Stimulated activated CD4-positive, alpha-beta T cell treated with anti-CD3 and anti-CD28 coated beads, Interleukin-2, amount 100 ng/mL, for 24 hours (primary cell): Measurements from ENCODE around the gene EIF4G2.

Experiments
- DNase-seq, 2 donors: peaks; one replicate each; pipeline ENCODE4 v3.0.0-alpha.2; 2020

Gene EIF4G2

DNA sequence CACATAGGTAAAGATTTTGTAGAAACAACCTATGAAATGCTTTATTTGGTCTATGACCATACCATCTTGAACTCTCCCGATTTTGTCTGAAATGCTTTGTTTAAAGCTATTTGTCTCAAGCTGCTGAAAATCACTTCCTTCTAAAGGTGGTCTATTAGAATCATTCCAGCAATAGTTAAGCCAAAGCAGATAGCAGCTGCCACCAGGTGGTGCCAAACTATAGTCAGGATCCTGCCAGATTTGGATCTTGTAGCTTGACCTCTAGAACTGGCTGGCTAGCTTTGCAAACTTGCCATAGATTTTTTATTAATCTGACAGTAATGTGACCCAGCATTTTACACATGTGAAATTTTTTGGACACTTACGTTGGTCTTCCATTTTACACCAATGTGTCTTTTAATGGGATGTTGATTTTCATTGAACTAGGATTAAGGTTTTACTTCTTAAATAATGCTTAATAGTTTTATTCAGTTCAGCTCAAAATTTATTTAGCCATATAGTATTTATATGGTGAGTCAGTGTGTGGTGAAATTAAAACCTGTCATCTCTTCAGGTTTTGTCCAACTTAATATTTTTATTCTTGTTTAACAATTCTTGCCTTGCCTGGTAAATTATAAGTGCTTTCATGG, 38.0 kb downstream of the EIF4G2 start:
- peak in 1 of 2 donors; percentile 21 for DNase-seq

DNA sequence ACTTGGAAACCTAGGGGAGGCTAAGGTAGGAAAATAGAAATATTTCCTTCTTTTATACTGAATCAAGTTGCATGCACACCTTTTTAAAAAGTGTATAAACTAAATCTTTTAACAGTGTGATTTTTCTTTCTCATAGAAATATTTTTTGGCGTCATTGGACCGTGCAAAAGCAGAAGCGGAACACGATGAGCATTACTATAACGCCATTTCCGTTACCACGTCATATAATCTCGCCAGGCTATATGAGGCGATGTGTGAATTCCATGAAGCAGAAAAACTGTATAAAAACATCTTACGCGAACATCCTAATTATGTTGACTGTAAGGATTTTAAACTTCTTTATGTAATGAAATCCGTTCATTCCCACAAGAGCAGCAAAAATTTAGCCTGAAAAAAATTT, 44.3 kb downstream of the EIF4G2 start:
- DNase-seq = no peak

DNA sequence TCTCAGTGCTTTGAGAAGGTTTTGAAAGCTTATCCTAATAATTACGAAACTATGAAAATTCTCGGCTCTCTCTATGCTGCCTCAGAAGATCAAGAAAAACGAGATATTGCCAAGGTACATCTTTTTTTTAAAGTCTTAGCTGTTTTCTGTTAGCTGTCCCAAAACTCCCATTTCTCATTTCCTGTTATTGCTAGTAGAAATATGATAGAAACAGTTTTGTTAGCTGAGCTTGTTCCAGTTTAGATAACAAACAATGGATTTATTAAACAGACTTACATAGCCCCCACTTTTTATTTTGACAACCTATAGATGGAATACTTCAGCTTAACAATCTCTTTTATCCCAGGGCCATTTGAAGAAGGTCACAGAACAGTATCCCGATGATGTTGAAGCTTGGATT, 45.0 kb downstream of the EIF4G2 start:
- DNase-seq = no peak

DNA sequence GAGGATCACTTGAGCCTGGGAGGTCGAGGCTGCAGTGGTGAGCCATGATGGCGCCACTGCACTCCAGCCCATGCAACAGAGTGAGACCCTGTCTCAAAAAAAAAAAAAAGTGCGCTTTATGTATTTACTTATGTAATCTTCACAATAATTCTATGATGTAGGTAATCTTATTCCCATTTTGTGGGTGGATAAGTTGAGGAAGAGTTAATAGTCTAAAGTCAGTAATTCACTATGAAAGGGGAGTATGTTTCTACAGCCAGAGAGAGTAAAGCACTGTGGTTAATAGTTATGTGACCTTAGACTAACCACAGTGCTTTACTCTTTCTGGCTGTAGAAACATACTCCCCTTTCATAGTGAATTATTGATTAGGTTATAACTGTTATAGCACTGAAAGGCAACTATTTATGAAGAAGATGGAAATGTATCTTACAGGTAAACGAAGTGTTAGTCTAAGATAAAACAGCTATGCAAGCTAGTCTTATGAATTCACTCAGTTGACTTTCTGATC, 45.8 kb downstream of the EIF4G2 start:
- DNase-seq = no peak

DNA sequence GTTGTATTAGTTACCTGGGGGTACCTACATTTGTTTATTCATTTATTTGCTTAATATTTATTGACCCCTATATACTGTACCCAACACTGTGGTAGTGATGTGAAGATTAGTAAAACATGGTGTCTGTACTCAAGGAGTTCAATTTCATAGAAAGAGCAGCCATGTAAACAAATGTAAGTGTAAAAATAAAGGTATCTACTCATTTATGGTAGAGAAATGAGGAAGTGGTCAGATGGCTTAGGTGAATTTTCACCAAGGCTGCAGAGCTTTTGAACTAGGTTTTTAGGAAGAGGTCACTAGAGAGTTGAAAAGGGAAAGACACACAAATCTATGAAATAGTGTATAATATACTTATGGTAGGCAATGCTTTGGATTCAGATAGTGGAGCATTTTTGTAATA, 46.5 kb downstream of the EIF4G2 start:
- DNase-seq = no peak

DNA sequence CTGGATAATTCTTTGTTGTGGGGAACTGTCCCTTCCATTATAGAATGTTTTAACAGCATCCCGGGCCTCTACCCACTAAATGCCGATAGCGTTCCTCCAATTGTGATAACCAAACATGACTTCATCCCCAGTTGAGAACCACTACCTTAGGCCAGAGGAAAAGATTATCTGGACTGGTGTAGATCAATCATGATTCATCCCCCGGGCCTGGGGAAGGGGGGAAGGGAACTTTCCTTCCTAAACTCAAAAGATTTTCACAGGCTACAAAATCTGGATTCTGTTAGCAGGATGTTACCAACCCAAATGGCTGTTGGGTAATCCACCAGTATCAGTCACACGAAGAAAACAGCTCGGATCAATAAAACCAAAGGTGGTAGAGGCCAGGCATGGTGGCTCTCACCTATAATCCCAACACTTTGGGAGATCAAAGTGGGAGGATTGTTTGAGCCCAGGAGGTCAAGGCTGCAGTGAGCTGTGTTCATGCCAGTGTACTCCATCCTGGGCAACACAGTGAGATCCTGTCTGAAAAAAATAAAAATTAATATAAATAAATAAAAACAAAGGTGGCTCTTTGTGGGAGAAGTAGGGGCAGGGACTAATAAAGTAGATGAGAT, 47.5 kb downstream of the EIF4G2 start:
- no peak for DNase-seq

DNA sequence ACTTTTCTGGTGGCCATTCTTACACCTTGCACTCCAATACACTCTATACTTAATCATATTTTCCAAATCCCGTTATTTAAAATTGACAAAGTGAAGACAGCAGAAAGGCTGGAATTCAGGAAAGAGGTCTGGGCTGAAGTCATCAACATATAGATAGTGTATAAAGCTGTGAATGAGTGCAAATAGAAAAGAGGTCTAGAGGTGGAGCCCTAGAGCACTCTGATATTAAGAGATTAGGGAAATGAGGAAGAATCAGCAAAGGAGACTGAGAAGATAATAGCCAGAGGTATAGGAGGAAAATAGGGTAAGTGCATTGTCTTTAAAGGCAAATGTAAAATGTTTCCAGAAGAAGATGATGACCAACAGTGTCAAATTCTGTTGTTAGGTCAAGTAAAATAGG, 49.8 kb downstream of the EIF4G2 start:
- no peak for DNase-seq

DNA sequence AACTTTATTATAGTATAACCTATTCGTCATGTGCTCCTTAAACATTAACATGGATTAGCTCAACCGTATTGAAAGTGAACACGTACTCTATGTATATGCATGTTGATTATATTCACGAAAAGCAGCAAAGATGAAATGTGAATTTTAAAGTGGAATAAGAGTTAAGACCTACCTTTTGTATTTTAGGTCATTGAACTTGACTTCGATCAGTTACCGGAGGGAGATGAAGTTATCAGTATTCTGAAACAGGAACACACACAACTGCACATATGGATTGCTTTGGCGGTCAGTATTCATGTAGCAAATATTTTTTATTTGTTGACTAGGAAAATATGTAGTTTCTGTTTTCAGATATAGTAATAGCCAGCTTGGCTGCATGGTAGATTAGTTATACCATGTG, 56.2 kb downstream of the EIF4G2 start:
- DNase-seq = no peak

DNA sequence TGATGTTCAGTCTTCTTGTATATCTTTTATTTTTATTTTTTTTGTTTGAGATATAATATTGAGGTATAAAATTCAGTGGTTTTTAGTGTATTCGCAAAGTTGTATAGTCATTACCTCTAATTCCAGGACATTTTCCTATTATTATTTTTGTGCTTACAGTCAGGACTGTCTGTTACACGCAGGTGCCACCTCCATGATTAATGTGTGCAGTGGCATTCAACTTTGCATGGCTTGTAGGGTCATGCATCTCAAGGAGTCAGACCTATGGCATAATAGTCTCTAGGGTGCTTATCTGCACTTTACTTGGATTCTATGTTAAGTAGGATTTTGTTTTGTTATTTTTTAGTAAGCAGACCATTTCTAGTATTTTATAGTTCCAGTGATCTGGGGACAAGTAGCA, 56.7 kb downstream of the EIF4G2 start:
- no peak for DNase-seq

DNA sequence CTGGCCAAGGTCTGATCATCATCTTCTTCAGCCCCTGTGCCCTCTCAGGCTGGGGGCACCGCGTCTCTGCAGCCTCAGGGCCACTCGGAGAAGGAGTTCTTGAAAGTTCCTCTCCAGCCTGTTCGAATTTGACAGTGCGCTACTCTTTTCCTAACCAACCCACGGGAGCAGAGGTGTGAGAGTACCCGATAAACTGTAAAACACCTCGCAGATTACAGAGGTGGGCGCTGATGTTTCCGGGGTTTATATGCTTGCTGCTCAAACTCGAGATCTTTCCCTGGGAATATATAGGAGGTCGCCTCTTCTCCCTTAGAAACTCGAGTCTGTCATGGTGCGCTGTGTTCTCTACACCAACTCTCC, 57.2 kb downstream of the EIF4G2 start:
- no peak for DNase-seq

DNA sequence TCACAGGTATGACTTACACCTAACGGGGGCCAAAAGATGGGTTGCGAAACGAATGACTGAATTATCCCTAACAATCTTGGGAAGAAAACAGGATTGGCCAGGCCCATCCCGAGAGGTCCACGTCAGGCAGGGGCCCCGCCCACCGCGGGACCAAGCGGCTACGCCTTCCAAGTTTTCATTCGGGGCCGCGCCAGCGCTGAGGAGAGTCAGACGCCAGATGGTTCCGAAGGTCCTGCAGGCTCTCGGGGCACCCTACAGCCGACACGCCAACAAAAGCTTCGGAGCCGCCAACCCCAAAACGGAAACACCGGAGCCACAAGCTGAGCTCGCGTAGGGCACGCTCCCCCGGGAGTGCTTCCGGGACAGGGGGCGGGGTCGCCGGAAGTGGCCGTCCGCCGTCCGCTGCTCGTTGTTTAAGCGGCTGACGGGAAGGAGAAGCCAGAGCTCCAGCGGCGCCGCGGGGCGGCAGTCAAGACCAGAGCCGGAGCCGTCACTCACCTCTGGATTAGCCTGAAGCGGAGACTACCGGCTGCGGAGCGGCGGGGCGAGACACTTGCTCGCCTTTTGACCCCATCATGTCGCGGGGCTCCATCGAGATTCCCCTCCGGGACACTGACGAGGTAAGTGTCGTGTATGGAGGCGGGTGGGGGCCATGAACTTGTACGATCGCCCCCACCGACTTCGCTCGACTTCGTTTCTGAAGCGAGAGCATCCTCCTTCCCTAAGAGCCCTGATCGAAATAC, 57.7 kb downstream of the EIF4G2 start, which contains the start of gene CTR9:
TSS of gene CTR9 (plus strand) at position 409 of the 743 bp plus-strand sequence. CDS start at position 576, 167 bp downstream.
- DNase-seq = peak; percentile 93 to 94

DNA sequence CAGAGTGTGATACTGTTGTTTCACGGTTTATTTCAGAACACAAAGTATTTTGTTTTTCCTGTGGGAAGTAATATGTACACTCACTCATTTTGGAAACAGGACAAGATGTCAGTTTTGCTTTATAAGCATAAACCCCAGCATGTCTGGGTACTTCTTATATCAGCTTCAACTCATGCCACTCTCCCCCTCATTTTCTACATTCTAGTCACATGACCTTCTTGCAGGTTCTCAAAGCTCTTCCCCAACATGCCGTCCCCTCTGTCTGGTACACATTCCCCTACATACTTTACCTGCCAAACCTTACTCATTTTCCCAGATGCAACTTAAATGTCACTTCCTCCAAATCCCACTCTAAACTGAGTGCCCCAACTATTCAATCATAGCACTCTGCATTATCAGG, 59.2 kb downstream of the EIF4G2 start:
- DNase-seq = no peak

DNA sequence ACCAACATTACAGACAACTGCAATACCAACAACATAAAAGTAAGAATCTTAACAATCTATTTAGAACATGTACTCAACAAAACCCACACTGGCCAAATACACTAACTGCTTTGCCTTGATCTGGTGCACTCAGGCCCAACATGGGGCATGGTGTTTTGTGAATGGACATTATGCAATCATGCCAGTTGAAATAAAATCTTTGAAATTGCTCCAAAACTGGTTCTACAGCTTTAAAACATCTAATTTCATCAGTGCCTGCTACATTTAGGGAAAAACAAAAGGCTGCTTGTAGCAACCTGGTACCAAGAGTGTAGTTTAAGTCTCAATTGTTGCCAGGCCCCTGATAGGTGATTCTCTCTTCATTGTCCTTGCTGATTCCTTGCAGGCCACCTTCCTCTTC, 61.0 kb downstream of the EIF4G2 start:
- DNase-seq = no peak
